HAP-1 (cell line): ENCODE measurements around the gene FUOM.

Experiments
- DNase-seq, 2 experiments: peaks; one replicate each; pipeline ENCODE4 v3.0.0-alpha.2; 2016 to 2020; ENCODE audit warnings: low spot score in 2 of 2
- H3K27me3 ChIP-seq: fragments of 250-450 bp; sonication (Bioruptor Pico); 2 replicates; pipeline ENCODE4 v1.5.1; 2020; ENCODE audit warnings: low read depth, mild to moderate bottlenecking, moderate library complexity
- H3K36me3 ChIP-seq: fragments of 250-450 bp; sonication (Bioruptor Pico); replicated peaks from 2 replicates; pipeline ENCODE4 v1.5.1; 2020; ENCODE audit warnings: mild to moderate bottlenecking
- H3K4me1 ChIP-seq: fragments of 250-450 bp; sonication (Bioruptor Pico); 2 replicates; pipeline ENCODE4 v1.5.1; 2020; ENCODE audit warnings: mild to moderate bottlenecking
- H3K4me3 ChIP-seq: fragments of 250-450 bp; sonication (Bioruptor Pico); 2 replicates; pipeline ENCODE4 v1.5.1; 2020; ENCODE audit warnings: mild to moderate bottlenecking, moderate library complexity
- H3K9me3 ChIP-seq: fragments of 250-450 bp; sonication (Bioruptor Pico); 2 replicates; pipeline ENCODE4 v1.5.1; 2020; ENCODE audit warnings: mild to moderate bottlenecking, moderate library complexity
- in situ Hi-C: fragments of 300-500 bp; cut with MboI; formaldehyde crosslinking; loops from 3 replicates; pipeline ENCODE4 v1.14.3; 2020; ENCODE audit warnings: low sequenced_read_pairs, inconsistent platforms, mixed read lengths

The FUOM gene

GRCh38 chr10:133318494-133319127 is 39.2 kb downstream of the FUOM start:
- in situ Hi-C loops: no loop called here
- peak; percentile 70 to 91 for DNase-seq

GRCh38 chr10:133316732-133317131 is 41.1 kb downstream of the FUOM start:
- H3K27me3 ChIP-seq: no peaks in the 10 kb centered on the region
- no peaks in the 10 kb centered on the region; the same call in 1 of the 2 replicates for H3K36me3 ChIP-seq
- in situ Hi-C loops: no loop called here
- no peaks in the 10 kb centered on the region for H3K4me1 ChIP-seq
- DNase-seq: no peak
- H3K9me3 ChIP-seq: no peaks in the 10 kb centered on the region
- no peak overlapping the region for H3K4me3 ChIP-seq

More at GRCh38 chr10:133318494-133319127, 39.2 kb downstream of the FUOM start:
- H3K4me1 ChIP-seq: no peaks in the 10 kb centered on the region
- H3K36me3 ChIP-seq: no peaks in the 10 kb centered on the region
- H3K4me3 ChIP-seq: peak overlapping the region; percentile 46
- no peaks in the 10 kb centered on the region for H3K9me3 ChIP-seq
- no peaks in the 10 kb centered on the region for H3K27me3 ChIP-seq

- no peak overlapping the region for H3K4me3 ChIP-seq
- H3K27me3 ChIP-seq: no peaks in the 10 kb centered on the region
- H3K9me3 ChIP-seq: no peaks in the 10 kb centered on the region
- in situ Hi-C loops: no loop called here
- DNase-seq: no peak
- H3K36me3 ChIP-seq: no peaks in the 10 kb centered on the region; the same call in 1 of the 2 replicates
- no peaks in the 10 kb centered on the region for H3K4me1 ChIP-seq
These were observed 41.6 kb downstream of the FUOM start for GRCh38 chr10:133316266-133316665.

GRCh38 chr10:133315847-133316246 is 42.0 kb downstream of the FUOM start:
- Histone ChIP-seq H3K27me3 (no peaks in the 10 kb centered on the region), H3K4me3 (no peak overlapping the region), H3K36me3 (no peaks in the 10 kb centered on the region; the same call in 1 of the 2 replicates), H3K4me1 (no peaks in the 10 kb centered on the region), H3K9me3 (no peaks in the 10 kb centered on the region)
- in situ Hi-C loops: no loop called here
- no peak for DNase-seq

GRCh38 chr10:133314911-133315310 is 42.9 kb downstream of the FUOM start:
- in situ Hi-C loops: no loop called here
- no peak for DNase-seq
- no peaks in the 10 kb centered on the region; the same call in 1 of the 2 replicates for H3K36me3 ChIP-seq
- H3K27me3 ChIP-seq: no peaks in the 10 kb centered on the region
- H3K4me3 ChIP-seq: no peak overlapping the region
- no peaks in the 10 kb centered on the region for H3K4me1 ChIP-seq
- H3K9me3 ChIP-seq: no peaks in the 10 kb centered on the region

GRCh38 chr10:133313192-133313591 is 44.6 kb downstream of the FUOM start:
- H3K27me3 ChIP-seq: no peaks in the 10 kb centered on the region
- DNase-seq: no peak
- in situ Hi-C loops: no loop called here
- no peaks in the 10 kb centered on the region for H3K4me1 ChIP-seq
- H3K9me3 ChIP-seq: no peaks in the 10 kb centered on the region
- no peak overlapping the region for H3K4me3 ChIP-seq
- H3K36me3 ChIP-seq: no peaks in the 10 kb centered on the region; the same call in 1 of the 2 replicates

GRCh38 chr10:133312769-133313145 is 45.1 kb downstream of the FUOM start:
- Histone ChIP-seq H3K9me3 (no peaks in the 10 kb centered on the region), H3K4me1 (no peaks in the 10 kb centered on the region), H3K36me3 (no peaks in the 10 kb centered on the region; the same call in 1 of the 2 replicates), H3K4me3 (no peak overlapping the region), H3K27me3 (no peaks in the 10 kb centered on the region)
- in situ Hi-C loops: no loop called here
- DNase-seq: no peak

GRCh38 chr10:133312016-133312768 is 45.6 kb downstream of the FUOM start:
- no peaks in the 10 kb centered on the region for H3K4me1 ChIP-seq
- DNase-seq: no peak
- no peak overlapping the region for H3K4me3 ChIP-seq
- H3K36me3 ChIP-seq: no peaks in the 10 kb centered on the region; the same call in 1 of the 2 replicates
- no peaks in the 10 kb centered on the region for H3K9me3 ChIP-seq
- H3K27me3 ChIP-seq: no peaks in the 10 kb centered on the region
- in situ Hi-C loops: no loop called here

- DNase-seq: no peak
- Histone ChIP-seq H3K4me1 (no peaks in the 10 kb centered on the region), H3K27me3 (no peaks in the 10 kb centered on the region), H3K9me3 (no peaks in the 10 kb centered on the region), H3K36me3 (no peaks in the 10 kb centered on the region; the same call in 1 of the 2 replicates), H3K4me3 (no peak overlapping the region)
- in situ Hi-C loops: no loop called here
These were observed 46.2 kb downstream of the FUOM start for GRCh38 chr10:133311570-133311969.

- Histone ChIP-seq H3K27me3 (no peaks in the 10 kb centered on the region), H3K4me1 (no peaks in the 10 kb centered on the region), H3K36me3 (no peaks in the 10 kb centered on the region; the same call in 1 of the 2 replicates), H3K9me3 (no peaks in the 10 kb centered on the region), H3K4me3 (no peak overlapping the region)
- no peak for DNase-seq
- in situ Hi-C loops: no loop called here
These were observed 47.0 kb downstream of the FUOM start for GRCh38 chr10:133310789-133311188.

GRCh38 chr10:133310399-133310755 is 47.4 kb downstream of the FUOM start:
- H3K4me1 ChIP-seq: no peaks in the 10 kb centered on the region
- no peaks in the 10 kb centered on the region for H3K9me3 ChIP-seq
- H3K4me3 ChIP-seq: no peak overlapping the region
- in situ Hi-C loops: no loop called here
- DNase-seq: no peak
- H3K36me3 ChIP-seq: no peaks in the 10 kb centered on the region; the same call in 1 of the 2 replicates
- no peaks in the 10 kb centered on the region for H3K27me3 ChIP-seq

GRCh38 chr10:133309720-133310398 is 48.0 kb downstream of the FUOM start:
- Histone ChIP-seq H3K4me3 (no peak overlapping the region; the same call in 1 of the 2 replicates), H3K9me3 (no peaks in the 10 kb centered on the region), H3K27me3 (no peaks in the 10 kb centered on the region), H3K36me3 (no peaks in the 10 kb centered on the region; the same call in 1 of the 2 replicates), H3K4me1 (no peaks in the 10 kb centered on the region)
- no peak for DNase-seq
- in situ Hi-C loops: no loop called here

- no peaks in the 10 kb centered on the region for H3K27me3 ChIP-seq
- peak overlapping the region; percentile 71 for H3K4me3 ChIP-seq
- no peaks in the 10 kb centered on the region; the same call in 1 of the 2 replicates for H3K36me3 ChIP-seq
- DNase-seq: peak; percentile 69 to 94
- no peaks in the 10 kb centered on the region for H3K9me3 ChIP-seq
- in situ Hi-C loops: no loop called here
- H3K4me1 ChIP-seq: no peaks in the 10 kb centered on the region
These were observed 48.6 kb downstream of the FUOM start for GRCh38 chr10:133309100-133309719.
